NOMO-1 treated with DMSO at 0.1 percent for 48 hours (cell line): ENCODE results near the gene CCT5.
"Not testable (repeated sequence)": the region's sequence is repeated elsewhere in the genome, so short reads cannot be mapped to it uniquely, and the experiment has no call there.

Source experiments
- DNase-seq: peaks from one replicate; lab custom pipeline; 2025; ENCODE audit not compliant: unreplicated experiment; lab: John Stamatoyannopoulos, UW

CCT5 gene

DNA sequence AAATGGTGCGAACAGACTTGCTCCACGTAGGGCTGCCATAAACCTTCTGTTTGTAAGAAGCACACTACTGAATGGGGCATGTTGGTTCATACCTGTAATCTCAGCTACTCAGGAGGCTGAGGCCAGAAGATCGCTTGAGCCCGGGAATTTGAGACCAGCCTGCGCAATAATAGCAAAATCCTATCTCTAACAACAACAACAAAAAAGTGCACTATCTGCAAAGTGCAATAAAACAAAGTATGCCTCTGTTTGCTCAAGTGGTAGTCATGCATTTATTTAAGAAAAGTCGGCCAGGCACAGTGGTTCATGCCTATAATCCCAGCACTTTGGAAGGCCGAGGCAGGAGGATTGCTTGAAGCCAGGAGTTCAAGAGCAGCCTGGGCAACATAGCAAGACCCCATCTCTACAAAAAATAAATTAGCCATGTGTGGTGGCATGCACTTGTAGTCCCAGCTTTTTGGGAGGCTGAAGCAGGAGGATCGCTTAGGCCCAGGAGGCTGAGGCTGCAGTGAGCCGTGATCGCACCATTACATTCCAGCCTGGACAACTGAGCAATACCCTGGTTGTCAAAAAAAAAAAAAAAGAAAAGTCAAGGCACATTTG, 5.6 kb upstream of the CCT5 start:
- no peak for DNase-seq

DNA sequence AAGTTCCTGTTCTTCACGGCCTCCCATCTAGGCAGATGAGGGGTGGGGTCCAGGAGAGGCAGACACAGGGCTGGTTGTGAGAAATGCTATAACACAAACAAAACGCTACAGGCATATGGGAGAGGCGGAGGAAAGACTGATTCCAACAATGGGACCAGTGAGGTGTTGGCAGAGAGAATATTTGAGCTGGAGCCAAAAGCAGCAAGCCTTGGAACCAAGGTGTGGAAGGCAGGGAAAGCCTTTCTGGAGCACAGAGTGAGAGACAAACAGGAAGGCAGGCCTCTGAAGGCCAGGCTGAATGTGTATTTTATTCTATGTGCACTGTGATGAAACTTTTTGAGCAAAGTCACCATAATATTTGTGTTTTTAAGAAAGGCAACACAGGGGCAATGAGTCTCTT, 3.3 kb upstream of the CCT5 start:
- DNase-seq: no peak

DNA sequence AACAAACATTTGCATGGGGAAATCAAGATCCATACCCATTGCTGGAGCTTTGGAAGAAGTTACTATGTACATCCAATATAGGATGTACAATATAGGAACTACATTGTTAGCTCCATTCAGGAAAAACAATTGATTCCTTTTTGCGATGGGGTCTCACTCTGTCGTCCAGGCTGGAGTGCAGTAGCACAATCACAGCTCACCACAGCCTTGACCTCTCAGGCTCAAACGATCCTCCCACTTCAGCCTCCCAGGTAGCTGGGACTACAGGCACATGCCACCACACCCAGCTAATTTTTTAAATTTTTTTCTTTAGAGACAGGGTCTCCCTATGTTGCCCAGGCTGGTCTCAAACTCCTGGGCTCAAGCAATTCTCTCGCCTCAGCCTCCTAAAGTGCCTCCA, 2.9 kb upstream of the CCT5 start:
- DNase-seq: not testable (repeated sequence)

DNA sequence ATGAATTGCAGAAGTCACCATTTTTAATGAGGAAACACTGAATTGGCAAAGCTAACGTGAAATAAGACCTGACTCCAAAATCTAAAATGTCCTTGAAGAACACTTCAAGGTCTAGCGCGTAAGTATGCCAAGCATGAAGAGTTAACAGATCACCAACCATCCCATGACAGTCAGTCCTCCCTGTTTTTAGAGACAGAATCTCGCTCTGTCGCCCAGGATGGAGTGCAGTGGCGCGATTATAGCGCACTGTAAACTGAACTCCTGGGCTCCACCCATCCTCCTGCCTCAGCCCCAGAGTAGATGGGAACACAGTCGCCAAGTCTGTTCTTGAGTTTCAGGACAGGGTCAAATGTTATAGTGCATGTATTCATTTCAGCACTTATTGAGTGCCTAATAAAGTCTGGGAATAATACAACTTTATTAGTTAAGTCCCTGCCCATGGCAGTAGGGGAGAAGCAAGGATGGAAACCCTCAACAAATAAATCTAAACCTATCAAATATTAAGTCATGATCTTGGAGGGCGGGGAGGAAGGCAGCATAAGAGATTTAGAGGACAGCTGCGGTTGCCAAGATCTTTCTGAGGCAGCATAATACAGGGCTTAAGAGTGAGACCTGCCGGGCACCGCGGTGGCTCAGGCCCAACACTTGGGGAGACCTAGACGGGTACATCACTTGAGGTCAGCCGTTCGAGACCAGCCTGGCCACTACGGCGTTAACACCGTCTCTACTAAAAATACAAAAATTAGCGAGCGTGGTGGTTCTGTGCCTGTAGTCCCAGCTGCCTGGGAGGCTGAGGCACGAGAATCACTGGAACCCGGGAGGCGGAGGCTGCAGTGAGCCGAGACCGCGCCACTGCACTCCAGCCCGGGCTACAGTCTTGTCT, 1.5 kb upstream of the CCT5 start:
- peak; percentile 37 for DNase-seq

- peak; percentile 60 for DNase-seq
These were observed 761 bp downstream of the CCT5 start for GRCh38 chr5:10250806-10251276.

GRCh38 chr5:10251405-10251804, 1.3 kb downstream of the CCT5 start:
- DNase-seq: peak; percentile 63

GRCh38 chr5:10253390-10253789, 3.3 kb downstream of the CCT5 start:
- DNase-seq: no peak

- DNase-seq: no peak
These were observed 4.6 kb downstream of the CCT5 start for GRCh38 chr5:10254686-10255085.

GRCh38 chr5:10257870-10258269, 7.8 kb downstream of the CCT5 start:
- no peak for DNase-seq

GRCh38 chr5:10259899-10260298, 9.8 kb downstream of the CCT5 start:
- DNase-seq: no peak

DNA sequence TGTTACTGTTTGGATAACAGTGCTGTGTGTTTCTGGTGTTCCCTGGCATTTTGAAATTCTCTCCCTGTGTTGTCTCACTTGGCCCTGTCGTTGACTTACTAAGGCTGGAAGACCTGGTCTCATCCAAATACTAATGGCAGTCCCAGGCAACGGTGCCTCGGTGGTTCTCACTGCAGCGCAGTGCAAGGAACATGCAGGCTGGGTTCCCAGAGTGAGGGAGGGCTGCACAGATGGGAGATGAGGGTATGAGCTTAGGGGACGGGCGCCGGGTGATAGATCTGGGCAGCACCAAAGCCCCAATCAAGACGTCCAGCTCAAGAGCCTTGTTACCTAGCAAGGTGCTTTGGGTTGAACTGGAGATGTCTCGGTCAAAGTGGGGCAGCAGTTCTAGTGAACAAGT, 11.0 kb downstream of the CCT5 start:
- no peak for DNase-seq

- no peak for DNase-seq
These were observed 12.2 kb downstream of the CCT5 start for GRCh38 chr5:10262121-10262774.

DNA sequence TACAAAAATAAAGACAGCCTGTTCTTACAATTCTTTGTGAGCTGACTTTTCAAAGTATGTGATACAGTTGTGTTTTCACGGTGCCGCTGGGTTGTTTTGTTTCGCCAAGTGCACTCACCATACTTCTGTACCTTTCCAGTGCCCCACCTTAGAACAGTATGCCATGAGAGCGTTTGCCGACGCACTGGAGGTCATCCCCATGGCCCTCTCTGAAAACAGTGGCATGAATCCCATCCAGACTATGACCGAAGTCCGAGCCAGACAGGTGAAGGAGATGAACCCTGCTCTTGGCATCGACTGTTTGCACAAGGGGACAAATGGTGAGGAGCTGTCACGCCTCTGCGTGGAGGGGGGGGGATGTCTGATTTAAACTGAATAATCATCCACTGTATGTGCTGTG, 12.9 kb downstream of the CCT5 start:
- no peak for DNase-seq

GRCh38 chr5:10264604-10265003, 14.5 kb downstream of the CCT5 start:
- peak; percentile 81 for DNase-seq

DNA sequence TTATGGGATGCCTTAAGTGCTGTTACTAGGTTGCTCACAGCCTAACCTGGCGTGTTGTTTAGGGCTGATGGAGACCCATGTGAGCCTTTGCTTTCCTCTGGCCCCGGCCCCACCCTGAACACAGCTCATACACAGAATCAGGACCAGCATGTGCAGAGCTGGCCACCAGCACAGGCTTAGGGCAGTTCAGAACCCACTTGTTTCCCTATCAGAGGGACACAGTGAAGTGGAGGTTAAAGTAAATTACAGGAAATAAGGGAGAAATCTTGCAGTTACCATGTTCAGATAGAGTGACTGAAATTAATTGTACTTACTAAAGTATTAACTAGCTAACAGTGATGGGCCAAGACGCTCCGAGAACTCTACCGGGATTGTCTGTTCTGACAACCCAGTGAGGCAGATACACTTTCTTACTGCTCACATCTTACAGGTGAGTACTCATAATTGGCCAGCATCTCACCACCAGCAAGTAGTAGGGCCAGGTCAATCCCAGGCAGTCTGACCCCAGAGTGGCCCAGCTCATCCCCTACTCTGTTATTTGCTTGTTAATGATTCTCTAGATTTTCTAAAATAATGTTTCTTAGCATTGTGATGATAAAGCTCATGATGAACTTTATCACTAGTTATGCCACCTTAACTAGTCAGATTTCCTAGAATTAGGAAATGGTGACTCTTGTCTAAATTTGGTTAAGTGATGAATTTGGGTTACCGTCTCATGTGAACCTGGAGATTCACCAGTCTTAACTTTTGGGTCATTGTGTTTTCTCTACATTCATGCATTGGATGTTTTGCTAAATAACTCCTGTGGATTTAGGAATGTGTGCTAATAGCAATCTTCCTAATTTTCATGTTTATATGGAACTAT, 15.4 kb downstream of the CCT5 start:
- DNase-seq: no peak

GRCh38 chr5:10266137-10266536, 16.1 kb downstream of the CCT5 start:
- DNase-seq: peak; percentile 63

DNA sequence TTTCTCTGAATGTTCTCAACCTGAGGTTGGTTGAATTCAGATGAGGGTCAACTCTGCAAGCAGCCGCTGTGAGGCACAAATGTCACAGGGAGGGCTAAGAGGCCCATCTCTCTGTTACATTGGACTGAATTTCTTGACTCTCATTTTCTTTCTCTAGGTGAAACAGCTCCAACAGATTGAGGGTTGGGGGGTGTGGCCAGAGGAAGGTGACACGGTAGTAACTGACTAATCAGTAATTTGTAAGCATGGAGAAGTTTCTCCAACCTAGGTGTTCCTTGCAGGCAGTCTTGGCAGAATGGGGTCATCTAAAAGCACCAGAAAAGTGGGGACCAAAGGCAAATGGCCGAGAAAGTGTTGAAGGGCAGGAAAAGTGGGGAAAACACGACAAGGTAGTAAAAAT, 16.8 kb downstream of the CCT5 start:
- no peak for DNase-seq

DNA sequence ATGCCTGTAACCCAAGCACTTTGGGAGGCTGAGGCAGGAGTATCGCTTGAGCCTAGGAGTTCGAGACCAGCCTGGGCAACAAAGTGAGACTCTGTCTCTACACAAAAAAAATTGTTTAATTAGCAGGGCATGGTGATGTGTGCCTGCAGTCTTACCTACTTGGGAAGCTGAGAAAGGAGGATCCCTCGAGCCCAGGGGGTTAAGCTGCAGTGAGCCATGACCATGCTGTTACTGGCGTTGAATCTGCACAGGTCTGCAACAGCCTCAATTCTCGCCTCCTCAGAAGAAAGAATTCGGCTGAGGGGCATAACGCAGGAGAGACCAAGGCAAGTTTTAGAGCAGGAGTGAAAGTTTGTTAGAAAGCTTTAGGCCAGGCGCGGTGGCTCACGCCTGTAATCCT, 18.0 kb downstream of the CCT5 start:
- DNase-seq: no peak

- DNase-seq: no peak
These were observed 22.2 kb downstream of the CCT5 start for GRCh38 chr5:10272053-10272874.

DNA sequence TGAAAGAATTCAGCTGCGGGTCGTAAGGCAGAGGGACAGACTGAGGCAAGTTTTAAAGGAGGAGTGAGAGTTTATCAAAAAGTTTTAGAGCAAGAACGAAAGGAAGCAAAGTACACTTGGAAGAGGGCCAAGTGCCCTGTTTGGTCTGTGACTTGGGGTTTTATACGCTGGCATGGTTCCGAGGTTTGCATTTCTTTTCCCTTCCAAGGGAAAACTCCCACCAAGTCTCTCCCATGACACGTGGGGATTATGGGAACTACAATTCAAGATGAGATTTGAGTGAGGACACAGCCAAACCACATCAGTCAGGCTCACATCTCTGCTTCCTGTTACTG, 22.8 kb downstream of the CCT5 start:
- not testable (repeated sequence) for DNase-seq
